MCF 10A (cell line): ENCODE data around the gene LIAS. TPM values are rescaled to one million over a fixed set of nuclear protein-coding genes. Genes with fewer than 3 reads are reported as not detected.

ENCODE experiments used
- BruUV-seq: library from RNA; stranded (reverse); fragments of 400-500 nt; replicated peaks from 2 replicates; lab custom pipeline; 2021; lab: Mats Ljungman, UMichigan
- CTCF ChIA-PET: fragments of 300-600 bp; sonication (Branson Sonifier 250); formaldehyde crosslinking; extraction: SDS; loops from one replicate; lab custom pipeline; 2021; ENCODE audit warnings: antibody characterized with exemption, inconsistent platforms; lab: Yijun Ruan, JAX
- POLR2A ChIA-PET: fragments of 300-600, 350-650 bp; sonication (Branson Sonifier 250); formaldehyde crosslinking; extraction: SDS; loops from one replicate; lab custom pipeline; 2020; ENCODE audit warnings: antibody characterized with exemption, inconsistent platforms; lab: Yijun Ruan, JAX
- DNase-seq: peaks from one replicate; pipeline ENCODE4 v3.0.0-alpha.2; 2018; ENCODE audit not compliant: unreplicated experiment
- H3K27ac Mint-ChIP-seq: one replicate; pipeline ENCODE4 v1.8.0; 2022; ENCODE audit warnings: mild to moderate bottlenecking, low read depth, mixed read lengths; ENCODE audit not compliant: unreplicated experiment
- H3K27me3 Mint-ChIP-seq: one replicate; pipeline ENCODE4 v1.8.0; 2022; ENCODE audit warnings: mixed read lengths; ENCODE audit not compliant: insufficient read depth, unreplicated experiment
- H3K36me3 Mint-ChIP-seq: one replicate; pipeline ENCODE4 v1.8.0; 2022; ENCODE audit warnings: mild to moderate bottlenecking, moderate library complexity, mixed read lengths; ENCODE audit not compliant: insufficient read depth, unreplicated experiment
- H3K4me1 Mint-ChIP-seq: one replicate; pipeline ENCODE4 v1.8.0; 2022; ENCODE audit warnings: mixed read lengths; ENCODE audit not compliant: insufficient read depth, unreplicated experiment
- H3K4me3 Mint-ChIP-seq: one replicate; pipeline ENCODE4 v1.8.0; 2022; ENCODE audit warnings: mild to moderate bottlenecking, moderate library complexity, mixed read lengths; ENCODE audit not compliant: unreplicated experiment
- H3K9me3 Mint-ChIP-seq: one replicate; pipeline ENCODE4 v1.8.0; 2022; ENCODE audit warnings: mixed read lengths; ENCODE audit not compliant: unreplicated experiment
- CTCF ChIP-seq: fragments of 200-600 bp; IDR thresholded peaks from one replicate; pipeline ENCODE4 v1.8.0; 2022; ENCODE audit warnings: antibody characterized with exemption, mild to moderate bottlenecking; ENCODE audit not compliant: unreplicated experiment
- intact Hi-C: fragments of 100-400 bp; cut with micrococcal nuclease; formaldehyde crosslinking; loops from 2 replicates; pipeline ENCODE4 v1.14.1; 2022
- total RNA-seq: library from RNA; stranded (reverse); gene quantifications from 2 replicates; pipeline ENCODE4 v1.2.3, GENCODE V29; 2022

Gene LIAS
- total RNA-seq, 1 experiment from 2014 or later: 24.6 TPM

GRCh38 chr4:39429476-39430334 is 29.2 kb upstream of the LIAS start:
- intact Hi-C loops: loop anchor here (10.0 kb wide), 1 partner anchor 675 kb away; no protein-coding TSS in a partner anchor
- Mint-ChIP-seq H3K9me3 (no peaks in the 10 kb centered on the region), H3K4me3 (no peak overlapping the region), H3K4me1 (no peaks in the 10 kb centered on the region), H3K27me3 (no peaks in the 10 kb centered on the region), H3K27ac (no peak overlapping the region), H3K36me3 (no peaks in the 10 kb centered on the region)
- no peak for TF ChIP-seq CTCF
- no peak for DNase-seq
- BruUV-seq: no TSS peak
- CTCF ChIA-PET: interaction anchor here (0.6 kb wide), 2 partner anchors 10 to 173 kb away, joined by 3 to 6 read pairs; no protein-coding TSS in a partner anchor
- POLR2A ChIA-PET: no interaction called here

- no peaks in the 10 kb centered on the region for H3K4me1 Mint-ChIP-seq
- H3K4me3 Mint-ChIP-seq: no peak overlapping the region
- POLR2A ChIA-PET: interaction anchor here (0.8 kb wide), 1 partner anchor 26 kb away, joined by 3 read pairs; no protein-coding TSS in a partner anchor
- CTCF ChIA-PET: interaction anchor here (0.6 to 0.8 kb wide), 2 partner anchors 9 to 15 kb away, joined by 3 to 8 read pairs; no protein-coding TSS in a partner anchor
- no peaks in the 10 kb centered on the region for H3K36me3 Mint-ChIP-seq
- TF ChIP-seq CTCF: no peak
- H3K27ac Mint-ChIP-seq: no peak overlapping the region
- BruUV-seq: no TSS peak
- H3K9me3 Mint-ChIP-seq: no peaks in the 10 kb centered on the region
- no peak for DNase-seq
- intact Hi-C loops: loop anchor here (10.0 kb wide), 1 partner anchor 679 kb away; no protein-coding TSS in a partner anchor
- H3K27me3 Mint-ChIP-seq: peaks cover 22% of the 10 kb centered on the region
These were observed 24.9 kb upstream of the LIAS start for GRCh38 chr4:39433878-39434492.

GRCh38 chr4:39435659-39436563 is 22.9 kb upstream of the LIAS start:
- DNase-seq: no peak
- ChIA-PET CTCF (interaction anchor here (0.6 to 1.5 kb wide), 5 partner anchors 12 to 585 kb away, joined by 3 to 4 read pairs (median 3); no protein-coding TSS in a partner anchor), POLR2A (interaction anchor here (0.5 to 1.1 kb wide), 2 partner anchors 16 to 489 kb away, joined by 3 to 4 read pairs; no protein-coding TSS in a partner anchor)
- no peaks in the 10 kb centered on the region for H3K36me3 Mint-ChIP-seq
- no TSS peak for BruUV-seq
- no peaks in the 10 kb centered on the region for H3K4me1 Mint-ChIP-seq
- no peaks in the 10 kb centered on the region for H3K9me3 Mint-ChIP-seq
- intact Hi-C loops: loop anchor here (10.0 kb wide), 1 partner anchor 681 kb away; no protein-coding TSS in a partner anchor
- peaks cover 22% of the 10 kb centered on the region for H3K27me3 Mint-ChIP-seq
- H3K4me3 Mint-ChIP-seq: no peak overlapping the region
- no peak overlapping the region for H3K27ac Mint-ChIP-seq
- peak; percentile 11 for TF ChIP-seq CTCF
